ENCODE results near the gene C19orf73. TPM values are rescaled to one million over a fixed set of nuclear protein-coding genes. Genes with fewer than 3 reads are reported as not detected.

C19orf73 gene
- total RNA-seq, 1 donor = 0.54 TPM

- no peak for DNase-seq (ENCODE audit: low read depth)
- no peak overlapping the region for H3K4me3 ChIP-seq (ENCODE audit: low read depth, low read length)
- TF ChIP-seq CTCF (IDR thresholded peaks at IDR 0.05; ENCODE audit: insufficient read depth, low read length) = no peak
These were observed 14.6 kb downstream of the C19orf73 start for GRCh38 chr19:49104229-49104864.

- no peak for TF ChIP-seq CTCF (IDR thresholded peaks at IDR 0.05; ENCODE audit: insufficient read depth, low read length)
- DNase-seq (ENCODE audit: low read depth) = no peak
- H3K4me3 ChIP-seq (ENCODE audit: low read depth, low read length) = no peak overlapping the region
These were observed 15.4 kb downstream of the C19orf73 start for GRCh38 chr19:49103331-49104085.

- no peak overlapping the region for H3K4me3 ChIP-seq (ENCODE audit: low read depth, low read length)
- DNase-seq (ENCODE audit: low read depth) = no peak
- no peak for TF ChIP-seq CTCF (IDR thresholded peaks at IDR 0.05; ENCODE audit: insufficient read depth, low read length)
These were observed 16.6 kb downstream of the C19orf73 start for GRCh38 chr19:49102303-49102702.

GRCh38 chr19:49101160-49101559 is 17.8 kb downstream of the C19orf73 start:
- H3K4me3 ChIP-seq (ENCODE audit: low read depth, low read length) = no peak overlapping the region
- DNase-seq (ENCODE audit: low read depth) = no peak
- no peak for TF ChIP-seq CTCF (IDR thresholded peaks at IDR 0.05; ENCODE audit: insufficient read depth, low read length)

GRCh38 chr19:49098795-49099194 is 20.1 kb downstream of the C19orf73 start:
- H3K4me3 ChIP-seq (ENCODE audit: low read depth, low read length) = no peak overlapping the region
- no peak for TF ChIP-seq CTCF (IDR thresholded peaks at IDR 0.05; ENCODE audit: insufficient read depth, low read length)
- DNase-seq (ENCODE audit: low read depth) = no peak

GRCh38 chr19:49097453-49098288 is 21.3 kb downstream of the C19orf73 start:
- no peak overlapping the region for H3K4me3 ChIP-seq (ENCODE audit: low read depth, low read length)
- peak; percentile 99 for TF ChIP-seq CTCF (IDR thresholded peaks at IDR 0.05; ENCODE audit: insufficient read depth, low read length)
- peak; percentile 80 for DNase-seq (ENCODE audit: low read depth)

Measured in fibroblast of the aortic adventitia (primary cell).